GM11168 (cell line): ENCODE measurements around the gene AKAP13.

Source experiments
- in situ Hi-C: fragments of 300-500 bp; cut with MboI; formaldehyde crosslinking; loops from one replicate; pipeline ENCODE4 v1.12.0; 2022; ENCODE audit warnings: low sequenced_read_pairs; ENCODE audit not compliant: unreplicated experiment

The AKAP13 gene

DNA sequence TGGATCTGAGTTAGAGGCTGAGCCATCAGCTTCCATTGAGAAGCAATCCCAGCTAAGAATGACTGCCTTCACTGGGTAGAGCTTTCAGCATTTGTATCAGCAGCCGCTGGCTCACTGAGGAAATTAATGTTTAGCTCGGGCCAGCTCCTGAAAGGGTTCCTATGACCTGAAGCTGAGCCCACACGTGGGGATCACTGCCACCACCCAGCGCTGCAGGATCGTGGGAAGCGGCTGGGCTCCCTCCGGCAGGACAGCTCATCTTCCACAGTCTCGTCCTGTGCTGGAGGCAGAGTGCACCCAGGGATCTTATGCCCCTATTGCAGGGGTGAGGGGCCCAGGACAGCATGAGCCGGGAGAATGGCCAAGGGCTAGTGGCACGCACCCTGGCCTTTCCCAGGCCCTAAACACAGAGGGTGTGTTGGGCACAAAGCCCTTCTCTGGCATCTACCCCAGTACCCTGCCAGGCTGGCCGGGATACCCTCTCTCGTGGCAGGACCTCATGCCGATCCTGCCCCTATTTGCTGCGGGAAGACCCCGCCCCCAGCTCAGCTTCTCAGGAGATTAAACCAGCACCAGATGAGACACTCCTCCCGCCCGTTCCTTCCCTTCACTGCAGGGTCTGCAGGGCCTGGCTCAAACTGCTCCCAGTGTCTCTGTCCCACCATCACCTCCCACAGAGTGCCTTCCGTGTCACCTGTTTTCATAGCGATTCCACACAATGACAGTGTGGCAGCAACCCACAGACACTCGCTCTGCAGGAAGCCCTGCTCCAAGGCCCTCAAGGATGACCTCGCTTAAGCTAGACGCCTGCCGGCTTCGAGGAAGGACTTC is 385.8 kb downstream of the AKAP13 start:
- in situ Hi-C loops, result no loop called here

DNA sequence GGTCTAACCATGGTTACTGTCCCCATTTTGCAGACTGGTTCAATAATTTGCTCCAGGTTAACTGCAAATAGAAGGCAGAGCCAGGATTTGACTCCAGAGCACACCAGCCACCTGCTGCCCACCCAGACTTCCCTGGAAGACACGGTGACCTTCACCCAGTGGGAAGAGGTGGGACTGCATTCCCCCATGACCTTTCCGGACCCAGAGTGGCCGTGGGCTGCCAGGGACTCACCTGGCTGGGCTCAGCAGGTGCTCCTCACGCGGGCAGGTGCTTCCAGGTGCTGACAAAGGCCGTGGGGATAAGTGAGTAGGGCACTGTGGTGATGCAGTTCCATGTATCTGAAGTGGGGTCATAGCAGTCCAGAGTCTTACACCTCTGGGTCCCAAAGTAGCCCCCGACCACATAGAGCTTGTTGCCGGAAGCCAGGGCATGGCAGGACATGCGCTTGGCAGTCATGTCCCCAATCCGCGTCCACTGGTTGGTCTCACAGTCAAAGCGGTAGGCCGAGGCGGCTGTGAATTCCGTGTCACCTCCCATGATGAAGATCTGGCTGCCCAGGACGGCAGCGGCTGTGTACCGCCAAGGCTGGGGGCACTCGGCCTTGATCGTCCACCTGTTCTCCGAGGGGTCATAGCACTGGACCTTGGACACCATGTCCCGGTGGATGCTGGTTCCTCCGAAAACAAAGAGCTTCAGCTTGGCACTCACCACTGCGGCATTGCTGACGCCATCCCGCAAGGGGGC is 387.6 kb downstream of the AKAP13 start:
- in situ Hi-C loops, result no loop called here

DNA sequence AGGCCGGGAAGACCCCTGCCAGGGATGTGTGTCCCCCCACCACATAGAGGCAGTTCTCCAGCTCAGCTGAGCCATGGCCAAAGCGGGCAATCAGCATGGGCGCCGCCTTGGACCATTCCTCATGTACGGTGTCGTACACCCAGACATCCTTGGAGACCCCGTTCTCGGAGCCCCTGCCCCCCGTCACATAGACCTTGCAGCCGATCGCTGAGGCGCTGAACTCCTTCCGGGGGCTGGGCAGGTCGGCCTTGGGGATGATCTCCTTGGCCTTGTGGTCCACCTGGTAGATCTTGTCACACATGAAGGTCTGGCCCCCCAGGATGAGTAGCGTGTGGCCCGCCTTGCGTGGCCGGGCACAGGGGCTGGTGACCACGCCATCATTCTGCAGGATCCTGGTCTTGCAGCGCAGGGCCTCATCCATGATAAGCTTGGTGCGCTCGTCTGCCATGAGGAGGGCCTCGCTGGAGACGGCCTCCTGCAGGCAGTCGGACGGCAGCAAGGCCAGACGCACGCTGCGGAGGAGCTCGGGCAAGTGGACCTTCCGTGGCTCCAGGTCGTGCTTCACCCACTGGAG is 388.3 kb downstream of the AKAP13 start:
- in situ Hi-C loops, result no loop called here

DNA sequence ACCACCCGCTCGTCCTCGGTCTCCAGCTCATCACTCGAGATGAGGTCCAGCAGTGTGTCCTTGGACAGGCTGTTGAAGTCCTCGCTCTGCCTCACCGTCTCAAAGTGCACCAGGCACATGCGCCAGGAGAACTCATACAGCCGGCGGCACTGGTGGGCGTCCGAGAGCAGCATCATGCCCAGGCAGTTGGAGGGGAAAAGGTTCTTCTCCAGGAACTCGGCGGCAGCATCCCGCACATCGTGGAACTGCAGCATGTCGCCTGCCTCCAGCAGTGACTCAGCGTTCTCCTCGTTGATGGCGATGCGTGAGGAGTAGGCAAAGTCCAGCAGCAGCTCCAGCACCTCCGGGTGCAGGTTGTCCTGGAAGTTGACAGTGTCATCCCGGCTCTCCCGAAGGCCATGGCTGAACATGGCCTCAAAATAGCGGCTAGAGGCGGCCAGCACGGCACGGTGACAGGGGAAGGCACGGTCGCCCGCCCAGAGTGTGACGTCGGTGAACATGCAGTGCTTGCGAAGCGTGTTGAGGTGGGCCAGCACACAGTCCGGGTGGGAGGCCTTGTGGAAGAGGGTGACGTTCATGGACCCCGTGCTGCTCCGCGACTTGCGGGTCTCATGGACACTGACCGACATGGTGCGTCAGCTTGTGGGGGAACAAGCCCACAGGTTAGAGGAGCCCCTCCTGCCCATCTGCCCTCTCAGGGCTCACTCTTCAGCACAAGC is 388.9 kb downstream of the AKAP13 start:
- in situ Hi-C loops, result no loop called here

DNA sequence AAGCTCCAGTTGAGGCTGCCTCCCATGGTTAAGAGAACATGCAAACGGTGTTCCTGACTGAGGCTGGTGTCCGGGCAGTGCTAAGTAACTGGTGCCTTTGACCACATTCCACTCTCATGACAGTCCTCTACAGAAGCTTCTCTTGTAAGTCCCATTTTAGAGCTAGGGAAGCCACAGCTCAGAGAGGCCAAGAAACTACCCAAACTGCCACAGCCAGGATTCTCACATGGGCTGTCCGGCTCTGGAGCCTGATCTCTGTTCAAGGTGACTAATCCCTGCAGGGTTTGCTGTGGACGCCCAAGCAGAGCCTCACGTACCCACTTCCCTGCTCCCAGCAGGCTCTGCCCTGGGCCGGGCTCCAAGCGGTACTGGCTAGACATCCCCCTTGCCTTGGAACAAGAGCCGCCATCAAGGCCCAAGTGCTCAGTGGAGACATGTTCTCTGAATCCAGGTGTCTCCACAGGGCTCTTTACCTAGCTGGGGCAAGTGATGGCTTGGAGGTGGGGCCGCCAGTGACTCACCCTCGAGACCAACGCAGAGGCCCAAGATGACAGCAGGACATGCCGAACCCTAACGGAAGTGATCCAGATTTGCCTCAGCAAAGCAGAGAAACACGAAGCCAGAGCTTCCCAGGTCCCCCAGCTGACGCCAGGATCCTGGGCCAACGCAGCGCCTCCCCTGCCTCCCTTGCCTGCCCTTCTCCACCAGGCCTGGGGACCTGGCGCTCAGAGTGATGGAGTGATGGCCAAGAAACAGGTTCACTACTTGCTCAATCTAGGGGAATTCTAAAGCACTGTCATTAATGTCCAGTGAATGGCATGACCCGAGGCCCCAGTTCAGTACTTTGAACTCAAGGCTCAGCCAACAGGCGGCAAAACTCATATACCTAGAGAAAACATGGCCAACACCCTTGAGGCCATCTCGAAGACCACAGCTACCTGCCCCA is 390.0 kb downstream of the AKAP13 start:
- in situ Hi-C loops, result no loop called here

DNA sequence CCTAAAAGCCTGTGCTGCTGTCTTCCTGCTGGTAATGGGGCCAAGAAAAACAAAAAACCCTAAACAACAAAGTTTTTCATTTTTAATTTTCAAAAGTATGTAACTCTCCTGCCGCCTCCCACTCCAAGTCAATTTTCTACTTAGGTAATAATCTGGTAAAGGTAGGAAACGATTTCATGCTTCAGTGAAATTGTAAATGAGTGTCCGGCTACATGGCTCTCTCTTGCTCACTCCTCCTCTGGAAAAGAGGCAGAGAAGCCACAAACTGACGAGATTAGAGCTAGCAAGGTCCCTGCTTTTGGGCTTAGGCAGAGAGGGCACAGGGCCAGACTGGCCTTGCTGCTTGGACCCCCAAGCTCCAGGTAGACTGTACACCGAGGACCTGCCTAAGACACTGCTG is 390.9 kb downstream of the AKAP13 start:
- in situ Hi-C loops, result no loop called here

DNA sequence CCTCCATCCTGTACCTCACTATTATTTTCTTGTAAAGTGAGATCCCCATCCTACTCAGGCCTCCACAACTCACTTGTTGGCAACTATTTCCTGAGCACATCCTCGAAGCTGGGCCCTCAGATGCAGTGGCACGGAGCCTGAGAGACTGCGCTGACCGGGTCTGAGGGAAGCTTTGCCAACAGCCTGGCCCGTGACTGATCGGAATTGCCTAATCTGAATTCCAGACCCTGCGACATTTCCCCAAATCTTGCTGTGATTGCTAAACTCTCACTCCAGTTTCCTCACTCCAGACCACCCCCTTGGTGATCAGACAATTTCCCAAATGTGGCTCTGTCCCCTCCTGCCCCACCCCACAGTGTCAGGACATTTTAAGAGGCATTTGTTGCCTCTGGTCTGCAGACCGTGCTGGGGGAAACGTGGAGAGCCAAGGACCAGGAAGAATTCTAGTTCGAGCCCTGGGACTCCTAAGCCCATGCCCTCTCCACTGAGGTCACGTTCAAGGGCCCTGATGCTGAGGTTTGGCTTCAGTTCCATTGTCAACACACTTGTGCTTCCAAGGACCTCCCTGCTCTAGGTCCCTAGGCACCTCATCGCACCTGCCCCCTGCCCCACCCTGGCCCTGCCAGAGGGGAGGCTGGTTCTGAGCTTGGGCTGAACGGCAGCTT is 391.5 kb downstream of the AKAP13 start:
- in situ Hi-C loops, result no loop called here

DNA sequence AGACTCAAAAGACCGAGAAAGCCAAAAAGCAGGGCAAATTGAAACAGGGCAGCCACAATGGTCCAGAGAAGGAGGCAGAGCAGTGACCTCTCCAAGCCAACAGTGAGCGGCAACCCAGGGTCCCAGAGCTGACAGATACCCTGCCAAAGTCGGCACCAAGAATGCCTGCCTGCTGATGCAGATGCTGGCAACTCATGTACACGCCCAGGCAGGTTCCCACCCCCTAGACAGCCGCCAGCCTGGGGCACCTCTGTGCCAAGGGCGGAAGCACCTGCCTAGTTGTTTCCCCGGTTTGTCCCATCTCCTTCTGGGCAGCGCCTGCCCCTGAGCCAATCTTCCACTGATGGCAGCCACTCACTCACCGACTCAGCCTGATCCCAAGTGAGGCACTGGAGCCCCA is 392.3 kb downstream of the AKAP13 start:
- in situ Hi-C loops, result no loop called here

DNA sequence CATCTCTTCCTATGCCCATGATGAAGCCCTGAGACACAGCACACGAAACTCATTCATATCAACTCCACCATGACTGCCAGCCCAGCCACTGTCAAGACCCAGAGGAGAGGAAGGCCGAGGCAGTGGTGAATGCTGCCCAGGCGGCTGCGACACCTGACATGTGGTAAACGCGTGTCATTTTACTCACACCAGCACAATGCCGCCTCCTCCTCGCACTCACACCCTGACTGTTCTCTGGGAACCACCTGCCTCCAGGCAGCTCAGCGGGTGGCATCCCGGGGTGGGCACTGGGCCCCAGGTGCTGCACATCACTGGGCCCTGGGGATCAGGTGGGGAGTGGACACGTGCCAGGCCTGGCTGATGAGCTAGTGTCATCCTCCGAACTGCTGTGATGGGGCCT is 392.8 kb downstream of the AKAP13 start:
- in situ Hi-C loops, result no loop called here

DNA sequence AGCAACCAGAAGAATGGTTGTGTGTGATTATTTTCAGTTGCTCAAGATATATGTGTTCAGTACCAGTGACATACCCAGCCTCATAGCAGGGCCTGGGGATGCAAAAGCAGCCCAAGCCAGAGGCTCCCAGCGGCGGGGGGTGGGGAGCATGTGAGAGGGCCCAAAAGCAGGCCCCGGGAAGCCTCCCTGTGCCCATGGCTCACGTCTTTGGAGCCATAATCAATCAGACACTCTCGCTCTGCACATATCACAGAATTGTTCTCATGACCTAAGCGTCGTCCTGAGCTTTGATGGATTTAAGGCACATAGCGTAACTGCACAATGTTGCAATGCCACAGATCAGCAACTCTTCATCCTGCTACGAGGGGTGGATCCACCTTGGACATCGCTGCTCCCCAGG is 393.6 kb downstream of the AKAP13 start:
- in situ Hi-C loops, result no loop called here

DNA sequence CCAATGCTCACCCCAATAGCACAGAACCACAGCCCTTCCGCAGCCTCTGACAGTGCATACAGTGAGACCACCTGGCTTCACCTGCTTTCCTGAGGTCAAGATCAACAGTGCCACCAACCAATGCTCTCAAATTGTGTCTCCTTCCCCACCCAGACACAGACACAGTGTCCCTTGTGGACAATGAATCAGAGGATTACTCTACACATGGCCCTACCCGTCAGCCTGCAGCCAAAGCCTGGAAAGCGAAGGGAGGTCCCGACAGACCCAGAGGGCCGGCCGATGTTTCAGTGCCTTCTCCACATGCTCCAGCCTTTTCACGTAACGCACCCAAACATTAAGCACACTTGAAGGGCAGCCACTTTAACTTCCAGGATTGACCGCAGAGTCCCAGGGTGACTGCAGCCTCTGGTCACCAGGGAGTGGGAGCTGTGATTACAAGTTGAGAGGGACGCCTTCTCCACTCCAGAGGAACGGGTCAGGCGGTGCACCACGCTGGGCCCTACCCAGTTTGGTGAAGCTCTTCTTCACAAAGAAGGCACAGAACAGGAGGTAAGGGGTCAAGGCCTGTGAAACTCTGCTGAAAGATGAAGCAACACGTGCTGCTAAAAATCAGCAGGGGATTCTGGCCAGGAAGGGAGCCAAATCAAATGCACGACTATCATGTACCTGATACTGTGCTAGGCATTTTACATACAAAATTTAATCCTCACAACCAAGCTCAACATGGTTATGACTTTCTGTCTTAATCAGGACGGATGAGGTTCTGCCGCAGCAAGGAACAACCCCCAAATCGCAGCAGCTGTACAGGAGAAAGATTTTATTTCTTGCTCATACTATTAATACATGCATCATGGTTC is 397.1 kb downstream of the AKAP13 start:
- in situ Hi-C loops, result no loop called here

DNA sequence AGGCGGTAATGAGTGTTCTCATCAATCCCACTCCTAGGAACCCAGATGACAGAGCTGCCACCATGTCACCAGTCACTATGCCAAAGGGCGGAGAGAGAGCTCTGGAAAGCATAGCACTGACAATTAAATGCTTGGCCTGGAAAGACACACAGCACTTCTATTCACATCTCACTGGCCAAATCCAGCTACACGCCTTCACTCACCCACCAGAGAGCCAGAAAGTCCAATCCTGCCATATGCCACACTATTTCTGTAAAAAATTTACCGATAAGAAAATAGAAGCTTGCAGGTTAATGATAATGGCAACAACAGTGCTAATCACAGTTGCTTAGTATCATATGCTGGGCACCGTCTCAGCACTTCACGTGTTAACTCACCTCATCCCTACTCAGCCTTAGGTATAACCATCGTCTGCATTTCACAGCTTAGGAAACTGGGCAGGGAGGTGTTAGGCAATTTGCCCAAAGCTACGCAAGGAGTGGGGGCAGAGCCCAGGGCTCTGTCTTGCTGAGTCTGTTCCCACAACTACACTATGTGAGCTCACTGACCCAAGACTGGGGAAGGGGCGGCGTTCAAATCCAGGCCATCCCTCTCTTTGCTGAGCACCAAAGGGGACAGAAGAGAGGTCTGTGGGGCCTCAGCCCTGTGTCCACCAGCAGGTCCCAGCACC is 397.8 kb downstream of the AKAP13 start:
- in situ Hi-C loops, result no loop called here

DNA sequence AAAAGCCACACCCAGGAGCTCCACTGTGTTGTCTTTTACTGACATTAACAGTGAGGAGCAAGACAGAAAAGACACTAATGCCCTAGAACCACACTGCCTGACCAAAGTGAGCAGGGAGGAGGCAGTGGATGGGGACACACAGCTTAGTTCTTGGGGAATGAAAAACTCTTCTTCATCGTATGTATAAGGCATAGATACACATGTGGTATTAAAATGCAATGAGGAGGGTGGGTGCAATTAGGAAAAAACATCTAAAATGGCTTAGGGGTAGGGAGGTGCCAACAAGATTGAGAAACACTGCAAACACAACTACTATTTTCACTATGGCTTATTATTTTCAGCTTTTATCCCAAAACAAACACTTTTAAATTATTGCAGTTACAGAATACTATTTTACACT is 398.8 kb downstream of the AKAP13 start:
- in situ Hi-C loops, result no loop called here

DNA sequence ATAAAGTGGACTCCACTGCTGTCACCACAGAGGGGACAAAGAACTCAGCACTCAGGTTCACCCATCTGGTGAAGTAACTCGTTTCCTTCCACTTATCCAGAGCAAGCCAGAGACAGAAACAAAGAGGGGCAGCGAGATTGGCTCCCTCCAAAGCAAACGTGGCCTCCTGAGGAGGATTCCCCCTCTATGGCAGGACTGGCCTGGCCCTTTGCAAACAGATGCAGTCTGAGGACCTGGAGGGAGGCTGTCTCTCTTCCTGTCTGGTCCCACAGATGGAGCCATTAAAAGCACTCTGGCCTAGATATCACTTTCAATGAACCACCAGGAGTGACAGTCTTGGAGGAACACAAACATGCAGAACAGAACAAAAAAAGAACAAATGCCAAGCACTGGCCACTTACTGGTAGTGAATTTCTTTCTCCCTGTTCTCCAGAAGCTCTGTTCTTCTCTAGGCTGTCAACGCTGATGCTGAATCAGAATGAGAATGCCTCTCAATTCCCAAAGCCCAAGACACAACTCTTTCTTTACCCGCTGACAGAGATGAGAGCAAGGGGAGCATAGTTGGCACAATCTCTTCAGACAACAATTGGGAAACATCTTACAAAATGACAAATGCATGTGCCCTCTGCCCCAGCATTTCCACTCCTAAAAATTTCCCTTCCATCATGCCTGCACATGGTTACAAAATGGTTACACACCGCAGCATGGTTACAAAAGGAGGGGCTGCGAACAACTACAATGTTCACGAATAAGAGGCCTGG is 400.0 kb downstream of the AKAP13 start:
- in situ Hi-C loops, result no loop called here

DNA sequence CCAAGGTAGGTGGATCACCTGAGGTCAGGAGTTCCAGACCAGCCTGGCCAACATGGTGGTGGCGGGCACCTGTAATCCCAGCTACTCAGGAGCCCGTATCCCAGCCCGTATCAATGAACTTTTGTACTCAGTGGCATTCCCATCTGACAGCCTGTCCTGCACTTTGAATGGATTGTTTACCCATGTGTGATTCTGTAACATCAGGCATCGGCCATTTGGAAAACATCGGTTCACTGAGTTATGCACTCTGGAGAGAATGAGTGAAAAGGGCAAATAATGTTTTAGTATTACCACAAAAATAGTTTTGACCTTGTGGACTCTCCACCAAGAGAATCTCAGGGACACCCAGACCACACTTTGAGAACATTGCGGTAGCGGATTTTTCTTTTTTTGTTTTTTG is 400.7 kb downstream of the AKAP13 start:
- in situ Hi-C loops, result no loop called here

DNA sequence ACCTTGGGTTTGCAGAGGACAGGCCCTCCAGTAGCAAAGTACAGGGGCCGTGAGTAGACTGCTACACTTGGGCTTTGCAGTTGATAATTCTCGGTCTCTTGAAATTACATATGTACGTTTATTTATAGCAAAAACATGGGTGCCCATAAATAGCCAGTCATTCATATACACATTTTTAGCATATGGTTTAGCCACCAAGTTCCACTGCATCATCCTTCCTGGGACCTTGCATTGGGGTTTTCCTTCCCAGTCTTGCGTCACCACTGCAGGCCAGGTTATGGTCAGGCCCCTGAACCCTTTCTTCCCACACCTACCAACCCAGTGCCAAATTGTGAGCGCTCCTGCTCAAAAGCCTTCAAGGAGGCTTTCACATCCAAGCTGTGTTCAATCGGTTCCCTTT is 401.7 kb downstream of the AKAP13 start:
- in situ Hi-C loops, result no loop called here
